Astrocyte (in vitro differentiated cells and primary cell): ENCODE data around the gene RNASE11.

Source experiments
- EZH2 ChIP-seq: IDR thresholded peaks from 2 replicates; pipeline ENCODE4 v1.6.1; 2012; ENCODE audit warnings: mild to moderate bottlenecking, low read length, inconsistent platforms; ENCODE audit not compliant: insufficient read depth
- TF ChIP-seq, protein P1 (sequence below): IDR thresholded peaks from 2 replicates; pipeline ENCODE4 v1.5.1; 2011; ENCODE audit warnings: low read depth, mild to moderate bottlenecking, inconsistent platforms, low read length, moderate library complexity; ENCODE audit not compliant: insufficient read depth

DNA sequence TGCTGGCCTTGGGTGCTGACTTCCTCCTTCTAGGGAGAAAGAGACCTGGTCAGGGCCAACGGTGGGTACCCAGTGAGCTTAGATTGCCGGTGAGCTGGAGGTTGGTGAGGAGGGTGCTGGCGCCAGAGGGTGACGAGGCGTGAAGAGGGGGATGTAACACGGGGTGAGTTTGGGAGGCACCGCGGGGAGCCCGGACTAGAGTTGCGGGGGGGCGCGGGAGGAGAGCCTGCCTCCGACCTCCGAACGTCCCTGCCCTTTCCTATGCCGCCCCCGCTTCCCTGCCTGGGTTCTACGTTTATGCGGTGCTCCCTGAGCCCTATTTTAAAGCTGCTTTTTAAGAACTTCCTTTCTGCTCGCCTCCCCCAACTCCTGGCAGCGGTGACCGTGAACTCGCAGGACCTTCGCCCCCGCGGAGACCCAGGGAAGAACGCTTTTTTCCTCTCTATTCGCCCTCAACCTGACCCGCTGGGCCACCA lies 35.1 kb upstream of the RNASE11 start:
- TF ChIP-seq, protein P1, sequence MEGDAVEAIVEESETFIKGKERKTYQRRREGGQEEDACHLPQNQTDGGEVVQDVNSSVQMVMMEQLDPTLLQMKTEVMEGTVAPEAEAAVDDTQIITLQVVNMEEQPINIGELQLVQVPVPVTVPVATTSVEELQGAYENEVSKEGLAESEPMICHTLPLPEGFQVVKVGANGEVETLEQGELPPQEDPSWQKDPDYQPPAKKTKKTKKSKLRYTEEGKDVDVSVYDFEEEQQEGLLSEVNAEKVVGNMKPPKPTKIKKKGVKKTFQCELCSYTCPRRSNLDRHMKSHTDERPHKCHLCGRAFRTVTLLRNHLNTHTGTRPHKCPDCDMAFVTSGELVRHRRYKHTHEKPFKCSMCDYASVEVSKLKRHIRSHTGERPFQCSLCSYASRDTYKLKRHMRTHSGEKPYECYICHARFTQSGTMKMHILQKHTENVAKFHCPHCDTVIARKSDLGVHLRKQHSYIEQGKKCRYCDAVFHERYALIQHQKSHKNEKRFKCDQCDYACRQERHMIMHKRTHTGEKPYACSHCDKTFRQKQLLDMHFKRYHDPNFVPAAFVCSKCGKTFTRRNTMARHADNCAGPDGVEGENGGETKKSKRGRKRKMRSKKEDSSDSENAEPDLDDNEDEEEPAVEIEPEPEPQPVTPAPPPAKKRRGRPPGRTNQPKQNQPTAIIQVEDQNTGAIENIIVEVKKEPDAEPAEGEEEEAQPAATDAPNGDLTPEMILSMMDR: no peak
- TF ChIP-seq EZH2: no peak
